GM12875 (cell line): ENCODE data around the gene APBA1.

Experiments
- H3K4me3 ChIP-seq: one replicate; pipeline ENCODE4 v1.5.1; 2011; ENCODE audit warnings: low read depth, low read length, control low read depth
- CTCF ChIP-seq: IDR thresholded peaks from 2 replicates; pipeline ENCODE4 v1.5.1; 2011; ENCODE audit warnings: low read depth, mild to moderate bottlenecking, control low read depth, inconsistent platforms, low read length, moderate library complexity, borderline replicate concordance; ENCODE audit not compliant: insufficient read depth

The APBA1 gene

DNA sequence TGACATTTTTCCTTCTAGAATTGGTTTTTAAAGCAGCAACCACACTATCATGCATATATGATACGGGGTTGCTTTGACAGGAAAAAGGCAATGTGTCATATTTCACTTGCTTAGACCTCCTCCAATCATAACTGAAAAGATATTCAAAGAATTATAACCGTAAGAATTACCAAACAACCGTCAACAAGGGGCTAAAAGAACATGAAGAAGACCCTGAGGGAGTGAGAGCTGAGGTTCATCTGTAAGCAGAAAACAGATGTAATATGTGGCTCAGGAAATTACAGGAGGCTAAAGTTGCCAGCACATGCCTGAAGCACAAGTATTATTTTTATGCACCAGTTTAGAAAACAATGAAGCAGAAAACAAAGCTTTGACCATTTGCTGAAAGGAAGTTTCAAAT is 78.9 kb downstream of the APBA1 start:
- H3K4me3 ChIP-seq = no peak overlapping the region
- no peak for TF ChIP-seq CTCF

GRCh38 chr9:69590266-69590665 is 81.9 kb downstream of the APBA1 start:
- no peak overlapping the region for H3K4me3 ChIP-seq
- TF ChIP-seq CTCF = no peak

DNA sequence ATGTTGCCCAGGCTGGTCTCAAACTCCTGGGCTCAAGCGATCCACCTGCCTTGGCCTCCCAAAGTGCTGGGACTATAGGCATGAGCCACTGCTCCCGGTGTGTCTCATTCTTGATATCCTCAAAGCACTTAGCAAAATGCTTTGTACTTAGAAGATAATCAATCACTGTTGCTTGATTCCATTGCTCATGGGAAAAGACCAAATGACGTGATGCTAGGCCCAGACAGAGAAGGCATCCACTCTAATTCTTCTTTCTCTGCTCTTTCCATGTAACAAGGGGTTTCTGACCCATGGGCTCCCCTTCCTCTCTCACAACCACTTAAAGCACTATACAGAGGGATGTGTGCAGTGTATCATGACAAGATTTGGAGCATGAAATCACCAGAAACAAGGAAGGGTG is 83.0 kb downstream of the APBA1 start:
- no peak for TF ChIP-seq CTCF
- no peak overlapping the region for H3K4me3 ChIP-seq

DNA sequence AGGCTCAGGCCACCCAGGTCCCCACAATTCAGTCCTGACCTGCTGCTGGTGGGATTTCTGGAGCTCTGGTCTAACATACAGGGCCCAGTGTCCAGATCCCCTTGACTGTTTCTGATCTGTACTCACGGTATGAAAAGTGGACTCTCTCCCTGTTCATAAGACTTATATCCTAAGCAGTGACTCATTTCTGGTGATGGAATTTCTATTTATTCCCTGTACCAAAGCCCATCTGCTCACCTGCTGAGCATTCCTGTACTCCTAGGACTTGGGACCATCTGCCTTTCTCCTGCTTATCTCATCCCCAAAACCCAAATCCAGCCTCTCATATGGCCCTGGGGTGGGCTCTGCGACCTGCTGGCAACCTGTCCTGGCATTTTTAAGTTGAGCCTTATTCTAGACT is 86.6 kb downstream of the APBA1 start:
- H3K4me3 ChIP-seq = no peak overlapping the region
- no peak for TF ChIP-seq CTCF

DNA sequence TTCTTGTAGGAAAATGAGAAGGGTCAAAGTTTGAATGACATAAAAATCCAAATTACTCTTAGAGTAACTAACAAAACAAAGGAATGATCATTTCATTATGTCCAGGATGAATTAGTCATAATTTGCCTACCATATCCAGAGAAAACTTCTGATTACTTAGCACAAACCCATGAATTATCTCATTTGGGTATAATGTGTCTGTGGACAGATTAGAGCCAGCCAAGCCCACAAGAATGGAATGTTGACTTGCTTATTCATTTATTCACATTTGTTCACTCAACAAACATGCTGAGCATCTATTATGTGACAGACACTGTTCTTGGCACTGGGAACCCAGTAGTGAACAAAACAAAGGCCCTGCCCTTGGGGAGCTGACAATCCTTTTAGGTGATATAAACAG is 87.4 kb downstream of the APBA1 start:
- H3K4me3 ChIP-seq = no peak overlapping the region
- TF ChIP-seq CTCF = no peak

GRCh38 chr9:69583645-69584234 is 88.4 kb downstream of the APBA1 start:
- TF ChIP-seq CTCF = no peak
- no peak overlapping the region for H3K4me3 ChIP-seq

DNA sequence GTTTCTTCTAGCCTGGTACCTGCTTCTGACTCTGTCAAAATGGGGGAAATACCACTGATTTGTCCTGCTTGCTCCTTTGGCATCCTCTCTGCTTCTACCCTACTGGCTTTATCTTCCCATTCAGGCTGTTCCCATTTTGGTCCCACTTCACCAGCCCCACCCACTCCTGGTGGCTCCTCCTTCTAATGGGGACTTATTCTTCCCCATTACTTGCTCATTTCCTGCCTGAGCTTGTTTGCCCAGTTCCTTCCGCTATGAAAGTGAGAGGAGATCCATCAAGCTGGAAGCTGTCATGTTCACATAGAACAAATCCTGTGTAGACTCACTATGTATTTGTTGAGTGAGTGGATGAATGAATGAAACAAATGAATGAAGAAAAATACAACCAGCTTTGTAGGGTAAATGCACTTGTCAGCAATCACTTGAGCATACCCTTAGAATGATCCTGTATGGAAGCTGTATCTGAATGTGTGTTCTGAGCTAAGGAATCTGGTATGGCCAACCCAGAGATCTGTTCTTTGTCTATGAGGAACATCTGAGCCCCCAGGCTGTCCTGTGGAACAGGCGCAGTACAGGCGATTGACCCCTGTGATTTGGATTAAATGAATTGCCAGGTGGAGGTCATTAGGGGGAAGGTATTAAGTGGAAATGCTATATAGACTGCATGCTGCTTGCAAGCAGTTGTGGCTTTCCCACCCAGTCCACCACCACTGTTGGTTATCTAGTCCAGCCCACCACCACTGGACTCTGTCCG is 89.5 kb downstream of the APBA1 start:
- no peak overlapping the region for H3K4me3 ChIP-seq
- TF ChIP-seq CTCF = no peak
